NCI-H2029 (cell line): ENCODE measurements around the gene ZSCAN18.

Source experiments
- DNase-seq: peaks from one replicate; lab custom pipeline; 2025; lab: John Stamatoyannopoulos, UW

Gene ZSCAN18

GRCh38 chr19:58044886-58045285 lies 53.1 kb downstream of the ZSCAN18 start:
- no peak for DNase-seq

- DNase-seq, result no peak
Measured at GRCh38 chr19:58044391-58044790, 53.6 kb downstream of the ZSCAN18 start.

- no peak for DNase-seq
Measured at GRCh38 chr19:58042495-58043340, 55.3 kb downstream of the ZSCAN18 start.

GRCh38 chr19:58040751-58041525 lies 57.1 kb downstream of the ZSCAN18 start:
- no peak for DNase-seq

DNA sequence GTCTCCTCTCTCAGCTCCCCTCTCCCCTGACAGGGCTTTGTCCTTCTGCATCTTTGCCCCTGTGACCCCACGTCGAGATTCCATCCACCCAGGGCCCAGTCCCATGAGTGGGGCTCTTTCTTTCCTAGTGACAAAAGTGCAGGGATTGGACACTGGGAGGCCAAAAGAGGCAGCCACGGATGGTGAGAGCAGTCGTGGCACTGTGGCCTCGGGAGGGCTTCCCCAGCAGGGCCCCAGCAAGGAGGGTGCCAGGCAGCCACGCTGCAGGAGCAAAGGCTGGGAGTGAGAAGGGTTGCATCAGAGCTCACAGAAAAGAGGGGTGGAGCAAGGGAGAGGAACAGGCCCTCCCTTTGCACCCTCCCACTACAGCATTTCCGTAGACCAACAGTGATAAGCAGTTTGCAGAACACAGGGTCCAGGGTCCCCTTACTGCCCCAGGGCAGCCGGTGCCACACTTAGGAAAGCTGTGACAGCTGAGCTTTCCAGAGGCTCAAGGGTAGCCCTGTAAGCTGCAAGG lies 59.3 kb downstream of the ZSCAN18 start:
- DNase-seq, result no peak

- no peak for DNase-seq
Measured at GRCh38 chr19:58037927-58038687, 59.9 kb downstream of the ZSCAN18 start.

GRCh38 chr19:58035863-58036262 lies 62.2 kb downstream of the ZSCAN18 start:
- DNase-seq, result no peak

- DNase-seq, result no peak
Measured at GRCh38 chr19:58034477-58034793, 63.6 kb downstream of the ZSCAN18 start.
